ENCODE measurements around the gene MBNL3. TPM values are rescaled to one million over a fixed set of nuclear protein-coding genes. Genes with fewer than 3 reads are reported as not detected.

The MBNL3 gene
- total RNA-seq, 1 donor from 2014 or later, result 10.4 TPM

DNA sequence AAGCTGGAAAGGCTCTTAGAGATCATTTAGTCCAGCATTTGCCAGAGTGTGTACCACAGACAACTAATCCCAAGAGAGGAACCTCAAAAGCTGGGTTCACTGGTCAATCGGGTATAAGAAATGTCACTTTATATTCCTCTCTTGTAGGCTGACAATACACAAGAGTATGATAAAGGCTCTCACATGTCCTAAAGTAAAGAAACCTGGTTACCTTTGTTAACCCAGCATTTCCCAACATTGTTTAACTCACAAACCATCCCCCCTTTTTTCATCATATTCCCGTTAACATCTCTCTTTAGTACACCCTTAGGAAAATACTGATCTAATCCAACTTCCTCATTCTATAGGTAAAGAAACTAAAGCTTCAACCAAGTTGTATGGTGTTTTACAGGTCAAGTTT, 74.4 kb downstream of the MBNL3 start:
- no peak overlapping the region for H3K4me3 Mint-ChIP-seq (ENCODE audit: unreplicated experiment)
- no peaks in the 10 kb centered on the region for H3K27me3 Mint-ChIP-seq (ENCODE audit: unreplicated experiment)
- H3K36me3 Mint-ChIP-seq (ENCODE audit: low read depth, unreplicated experiment), result no peaks in the 10 kb centered on the region
- no peak for DNase-seq (ENCODE audit: low spot score)
- no peaks in the 10 kb centered on the region for H3K9me3 Mint-ChIP-seq (ENCODE audit: unreplicated experiment)
- no peak overlapping the region for H3K27ac Mint-ChIP-seq (ENCODE audit: unreplicated experiment)
- peaks cover 14% of the 10 kb centered on the region for H3K4me1 Mint-ChIP-seq (ENCODE audit: unreplicated experiment)
- TF ChIP-seq, protein P1, sequence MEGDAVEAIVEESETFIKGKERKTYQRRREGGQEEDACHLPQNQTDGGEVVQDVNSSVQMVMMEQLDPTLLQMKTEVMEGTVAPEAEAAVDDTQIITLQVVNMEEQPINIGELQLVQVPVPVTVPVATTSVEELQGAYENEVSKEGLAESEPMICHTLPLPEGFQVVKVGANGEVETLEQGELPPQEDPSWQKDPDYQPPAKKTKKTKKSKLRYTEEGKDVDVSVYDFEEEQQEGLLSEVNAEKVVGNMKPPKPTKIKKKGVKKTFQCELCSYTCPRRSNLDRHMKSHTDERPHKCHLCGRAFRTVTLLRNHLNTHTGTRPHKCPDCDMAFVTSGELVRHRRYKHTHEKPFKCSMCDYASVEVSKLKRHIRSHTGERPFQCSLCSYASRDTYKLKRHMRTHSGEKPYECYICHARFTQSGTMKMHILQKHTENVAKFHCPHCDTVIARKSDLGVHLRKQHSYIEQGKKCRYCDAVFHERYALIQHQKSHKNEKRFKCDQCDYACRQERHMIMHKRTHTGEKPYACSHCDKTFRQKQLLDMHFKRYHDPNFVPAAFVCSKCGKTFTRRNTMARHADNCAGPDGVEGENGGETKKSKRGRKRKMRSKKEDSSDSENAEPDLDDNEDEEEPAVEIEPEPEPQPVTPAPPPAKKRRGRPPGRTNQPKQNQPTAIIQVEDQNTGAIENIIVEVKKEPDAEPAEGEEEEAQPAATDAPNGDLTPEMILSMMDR (IDR thresholded peaks at IDR 0.05; ENCODE audit: unreplicated experiment), result no peak

DNA sequence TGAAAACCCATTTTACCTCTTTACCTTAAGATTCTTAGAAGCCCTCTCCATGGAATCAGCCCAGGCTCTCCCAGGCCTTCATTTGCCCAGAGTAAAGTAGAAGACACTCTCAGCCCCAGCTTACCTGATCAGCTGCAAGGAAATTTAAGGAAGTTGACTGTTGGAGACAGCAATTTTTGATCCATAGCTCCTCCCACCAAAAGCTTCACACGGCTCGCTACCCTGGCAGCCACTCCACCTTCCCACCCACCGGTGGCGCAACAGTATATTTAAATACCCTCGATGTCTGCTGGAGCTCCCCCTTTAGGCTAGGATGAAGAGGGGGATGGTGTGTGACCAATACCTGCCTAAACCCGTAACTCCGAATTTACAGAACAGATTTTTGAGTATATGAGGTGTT, 75.4 kb downstream of the MBNL3 start:
- TF ChIP-seq, protein P1 (IDR thresholded peaks at IDR 0.05; ENCODE audit: unreplicated experiment), result no peak
- H3K36me3 Mint-ChIP-seq (ENCODE audit: low read depth, unreplicated experiment), result no peaks in the 10 kb centered on the region
- peaks cover 14% of the 10 kb centered on the region for H3K4me1 Mint-ChIP-seq (ENCODE audit: unreplicated experiment)
- no peak overlapping the region for H3K4me3 Mint-ChIP-seq (ENCODE audit: unreplicated experiment)
- DNase-seq (ENCODE audit: low spot score), result peak; percentile 13
- no peak overlapping the region for H3K27ac Mint-ChIP-seq (ENCODE audit: unreplicated experiment)
- no peaks in the 10 kb centered on the region for H3K9me3 Mint-ChIP-seq (ENCODE audit: unreplicated experiment)
- no peaks in the 10 kb centered on the region for H3K27me3 Mint-ChIP-seq (ENCODE audit: unreplicated experiment)

DNA sequence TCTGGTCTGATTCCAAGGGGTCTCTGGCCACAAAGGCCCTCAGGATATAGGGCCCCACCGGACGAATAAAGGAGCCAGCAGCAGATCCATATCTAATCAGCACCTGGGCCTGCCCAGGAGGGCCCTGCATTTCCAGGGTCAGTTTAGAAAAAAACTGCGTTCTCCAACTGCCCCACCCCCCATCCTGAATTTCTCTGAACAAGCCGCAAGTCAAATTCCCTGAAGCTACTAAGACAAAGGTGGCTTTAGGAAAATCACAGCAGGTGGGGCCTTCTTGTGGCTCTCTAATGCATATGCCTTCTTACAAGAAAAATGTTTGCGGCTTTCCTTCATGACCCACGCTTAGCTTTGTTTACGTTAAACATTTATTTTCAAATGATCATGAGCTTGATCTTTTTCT, 76.6 kb downstream of the MBNL3 start:
- TF ChIP-seq, protein P1 (IDR thresholded peaks at IDR 0.05; ENCODE audit: unreplicated experiment), result no peak
- peaks cover 14% of the 10 kb centered on the region for H3K4me1 Mint-ChIP-seq (ENCODE audit: unreplicated experiment)
- H3K9me3 Mint-ChIP-seq (ENCODE audit: unreplicated experiment), result no peaks in the 10 kb centered on the region
- peak overlapping the region; percentile 68 for H3K27ac Mint-ChIP-seq (ENCODE audit: unreplicated experiment)
- DNase-seq (ENCODE audit: low spot score), result peak; percentile 4
- no peaks in the 10 kb centered on the region for H3K27me3 Mint-ChIP-seq (ENCODE audit: unreplicated experiment)
- no peaks in the 10 kb centered on the region for H3K36me3 Mint-ChIP-seq (ENCODE audit: low read depth, unreplicated experiment)
- peak overlapping the region; percentile 48 for H3K4me3 Mint-ChIP-seq (ENCODE audit: unreplicated experiment)

DNA sequence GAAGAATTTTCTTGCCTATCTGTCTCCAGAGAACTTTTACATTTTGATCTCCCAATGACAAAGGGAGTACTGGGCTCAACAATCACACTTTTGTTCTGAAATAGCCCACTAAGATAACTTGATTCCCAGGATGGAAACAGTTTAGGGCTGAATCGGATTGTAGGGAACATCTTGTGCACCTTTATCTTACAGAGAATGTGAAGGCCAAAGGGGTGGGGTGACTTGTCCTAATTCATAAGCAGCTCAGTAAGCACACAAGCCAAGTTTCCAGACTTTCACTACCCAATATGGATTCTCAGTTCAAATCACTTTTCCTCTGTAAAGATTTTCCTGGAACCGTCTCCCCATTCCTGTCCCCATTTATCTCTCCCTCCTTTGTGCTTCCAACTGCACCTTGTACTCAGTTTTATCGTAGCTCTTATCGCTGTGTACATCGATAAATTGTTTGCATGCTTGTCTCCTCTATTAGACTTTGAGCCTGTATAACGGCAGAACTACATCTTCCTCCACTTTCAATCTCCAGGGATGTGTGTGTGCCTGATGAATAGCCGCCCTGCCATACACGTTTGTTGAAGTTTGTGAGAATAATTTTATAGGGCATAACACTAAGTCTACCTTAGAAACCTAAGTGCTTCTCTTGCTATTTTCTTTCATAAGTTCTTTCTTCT, 77.4 kb downstream of the MBNL3 start:
- Mint-ChIP-seq H3K9me3 (ENCODE audit: unreplicated experiment) (no peaks in the 10 kb centered on the region), H3K27ac (ENCODE audit: unreplicated experiment) (no peak overlapping the region), H3K4me1 (ENCODE audit: unreplicated experiment) (peaks cover 14% of the 10 kb centered on the region), H3K27me3 (ENCODE audit: unreplicated experiment) (no peaks in the 10 kb centered on the region), H3K36me3 (ENCODE audit: low read depth, unreplicated experiment) (no peaks in the 10 kb centered on the region), H3K4me3 (ENCODE audit: unreplicated experiment) (no peak overlapping the region)
- TF ChIP-seq, protein P1 (IDR thresholded peaks at IDR 0.05; ENCODE audit: unreplicated experiment), result no peak
- DNase-seq (ENCODE audit: low spot score), result no peak

DNA sequence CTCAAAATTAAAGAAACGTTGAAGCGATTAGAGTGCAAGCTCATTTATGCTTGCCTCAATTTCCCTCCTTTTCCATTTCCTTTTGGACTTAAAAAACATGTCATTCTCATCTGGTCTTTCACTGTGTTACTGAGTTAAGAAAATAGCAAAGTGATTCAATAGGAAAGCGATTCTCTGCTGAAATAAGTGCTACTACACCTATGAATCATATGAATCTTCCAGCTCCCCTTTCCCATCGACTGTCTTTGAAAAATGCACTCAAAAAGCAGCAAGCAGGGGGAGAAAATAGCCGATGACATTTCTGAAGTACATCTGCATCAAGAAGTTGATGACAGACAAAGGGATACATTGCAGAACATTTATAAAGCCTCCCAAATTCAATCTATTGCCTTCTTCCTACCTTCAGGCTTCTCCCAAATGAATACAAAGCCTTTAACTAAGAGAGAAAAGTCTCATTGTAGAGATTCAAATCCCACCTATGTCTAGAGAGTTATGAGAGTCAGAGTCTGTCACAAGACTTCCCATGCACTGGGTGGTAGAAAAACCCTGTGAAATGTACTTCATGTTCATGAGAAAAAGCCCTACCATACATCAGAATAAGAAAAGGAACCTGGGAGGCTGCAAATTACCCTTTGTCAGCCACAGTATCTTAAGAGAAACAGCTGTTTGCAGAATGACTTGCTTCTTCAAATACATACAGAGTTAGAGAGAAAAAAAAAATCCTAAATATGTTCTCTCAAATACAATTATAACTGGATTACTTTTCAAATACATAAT, 78.9 kb downstream of the MBNL3 start:
- TF ChIP-seq, protein P1 (IDR thresholded peaks at IDR 0.05; ENCODE audit: unreplicated experiment), result no peak
- Mint-ChIP-seq H3K4me1 (ENCODE audit: unreplicated experiment) (peaks cover 14% of the 10 kb centered on the region), H3K27ac (ENCODE audit: unreplicated experiment) (no peak overlapping the region), H3K4me3 (ENCODE audit: unreplicated experiment) (no peak overlapping the region), H3K9me3 (ENCODE audit: unreplicated experiment) (no peaks in the 10 kb centered on the region), H3K36me3 (ENCODE audit: low read depth, unreplicated experiment) (no peaks in the 10 kb centered on the region), H3K27me3 (ENCODE audit: unreplicated experiment) (no peaks in the 10 kb centered on the region)
- DNase-seq (ENCODE audit: low spot score), result no peak
